Endothelial cell of umbilical vein (primary cell): ENCODE data around the gene SNRPA.

ENCODE experiments used
- CTCF ChIP-seq, 2 donors: IDR thresholded peaks; 1 replicate in 1 of 2; 2 replicates in 1 of 2; pipeline ENCODE4 v1.5.1; 2011; ENCODE audit warnings: low read length in 2 of 2, mild to moderate bottlenecking in 2 of 2, moderate library complexity in 2 of 2, control low read depth in 1 of 2, inconsistent platforms in 1 of 2, low read depth in 1 of 2; ENCODE audit not compliant: insufficient read depth in 1 of 2; ENCODE audit errors: extremely low read depth in 1 of 2
- MAX ChIP-seq: IDR thresholded peaks from 2 replicates; pipeline ENCODE4 v1.6.1; 2011; ENCODE audit not compliant: insufficient read depth, insufficient read length
- POLR2A ChIP-seq: IDR thresholded peaks from 2 replicates; pipeline ENCODE4 v1.6.1; 2012; ENCODE audit warnings: low read depth, mild to moderate bottlenecking, control low read depth, low read length

GRCh38 chr19:40752257-40752781 is 1.3 kb downstream of the SNRPA start:
- TF ChIP-seq POLR2A (no peak), MAX (no peak), CTCF (IDR thresholded peaks at IDR 0.05; ENCODE audit: extremely low read depth in 1 of 2, insufficient read depth in 1 of 2, low read depth in 1 of 2, low read length in 2 of 2) (no peak)
